ENCODE data around the gene ZNF629.

- TF ChIP-seq, protein P1, sequence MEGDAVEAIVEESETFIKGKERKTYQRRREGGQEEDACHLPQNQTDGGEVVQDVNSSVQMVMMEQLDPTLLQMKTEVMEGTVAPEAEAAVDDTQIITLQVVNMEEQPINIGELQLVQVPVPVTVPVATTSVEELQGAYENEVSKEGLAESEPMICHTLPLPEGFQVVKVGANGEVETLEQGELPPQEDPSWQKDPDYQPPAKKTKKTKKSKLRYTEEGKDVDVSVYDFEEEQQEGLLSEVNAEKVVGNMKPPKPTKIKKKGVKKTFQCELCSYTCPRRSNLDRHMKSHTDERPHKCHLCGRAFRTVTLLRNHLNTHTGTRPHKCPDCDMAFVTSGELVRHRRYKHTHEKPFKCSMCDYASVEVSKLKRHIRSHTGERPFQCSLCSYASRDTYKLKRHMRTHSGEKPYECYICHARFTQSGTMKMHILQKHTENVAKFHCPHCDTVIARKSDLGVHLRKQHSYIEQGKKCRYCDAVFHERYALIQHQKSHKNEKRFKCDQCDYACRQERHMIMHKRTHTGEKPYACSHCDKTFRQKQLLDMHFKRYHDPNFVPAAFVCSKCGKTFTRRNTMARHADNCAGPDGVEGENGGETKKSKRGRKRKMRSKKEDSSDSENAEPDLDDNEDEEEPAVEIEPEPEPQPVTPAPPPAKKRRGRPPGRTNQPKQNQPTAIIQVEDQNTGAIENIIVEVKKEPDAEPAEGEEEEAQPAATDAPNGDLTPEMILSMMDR (conservative IDR thresholded peaks at IDR 0.05) = no peak
- no peak for TF ChIP-seq ZFX (IDR thresholded peaks at IDR 0.05)
These were observed 43.3 kb downstream of the ZNF629 start for GRCh38 chr16:30743716-30744115.

All from C4-2B (cell line).